Stimulated activated CD8-positive, alpha-beta memory T cell treated with anti-CD3 and anti-CD28 coated beads, Interleukin-7, amount 100 ng/mL, for 4 hours (primary cell): ENCODE results near the gene CRYGA.
"Not testable (repeated sequence)": the region's sequence is repeated elsewhere in the genome, so short reads cannot be mapped to it uniquely, and the experiment has no call there.

Experiments
- DNase-seq, 2 donors: peaks; one replicate each; pipeline ENCODE4 v3.0.0-alpha.2; 2020; ENCODE audit warnings: low read depth in 2 of 2

Gene CRYGA

GRCh38 chr2:208164951-208165755 is 1.8 kb upstream of the CRYGA start:
- DNase-seq = no peak

GRCh38 chr2:208156439-208156838 is 7.0 kb downstream of the CRYGA start:
- DNase-seq = no peak

- DNase-seq = no peak
Observed at GRCh38 chr2:208153156-208153555, 10.2 kb downstream of the CRYGA start.

DNA sequence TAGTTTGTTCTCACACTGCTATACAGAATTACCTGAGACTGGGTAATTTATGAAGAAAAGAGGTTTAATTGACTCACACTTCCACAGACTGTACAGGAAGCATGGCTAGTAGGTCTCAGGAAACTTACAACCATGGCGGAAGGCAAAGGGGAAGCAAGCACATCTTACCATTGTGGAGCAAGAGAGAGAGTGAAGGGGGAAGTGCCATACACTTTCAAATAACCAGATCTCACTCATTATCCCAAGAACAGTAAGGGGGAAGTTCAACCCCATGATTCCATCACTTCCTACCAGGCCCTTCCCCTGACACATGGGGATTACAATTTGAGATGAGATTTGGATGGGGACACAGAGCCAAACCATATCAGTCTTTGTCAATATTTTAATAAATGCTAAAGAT is 12.4 kb downstream of the CRYGA start:
- DNase-seq = no peak

- DNase-seq = no peak
Observed at GRCh38 chr2:208150094-208150493, 13.3 kb downstream of the CRYGA start.

DNA sequence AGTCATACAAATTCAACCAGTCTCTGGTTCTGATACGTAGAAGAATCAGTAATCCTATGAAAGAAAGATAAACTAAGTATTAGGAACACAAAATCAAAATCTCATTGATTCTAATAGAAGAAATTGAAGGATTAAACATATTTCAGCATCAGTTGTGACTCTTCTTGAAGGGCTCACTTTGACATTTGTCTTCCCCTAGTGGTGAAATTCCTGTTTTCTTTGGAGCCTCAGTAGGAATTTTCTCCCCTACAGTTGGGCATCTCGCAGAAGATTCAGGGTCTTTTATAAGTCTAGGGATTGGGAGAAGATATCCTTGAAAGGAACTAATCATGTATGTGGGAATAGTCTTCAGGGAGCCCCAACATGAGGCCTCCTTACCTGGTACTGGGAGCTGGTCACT is 14.6 kb downstream of the CRYGA start:
- no peak for DNase-seq

DNA sequence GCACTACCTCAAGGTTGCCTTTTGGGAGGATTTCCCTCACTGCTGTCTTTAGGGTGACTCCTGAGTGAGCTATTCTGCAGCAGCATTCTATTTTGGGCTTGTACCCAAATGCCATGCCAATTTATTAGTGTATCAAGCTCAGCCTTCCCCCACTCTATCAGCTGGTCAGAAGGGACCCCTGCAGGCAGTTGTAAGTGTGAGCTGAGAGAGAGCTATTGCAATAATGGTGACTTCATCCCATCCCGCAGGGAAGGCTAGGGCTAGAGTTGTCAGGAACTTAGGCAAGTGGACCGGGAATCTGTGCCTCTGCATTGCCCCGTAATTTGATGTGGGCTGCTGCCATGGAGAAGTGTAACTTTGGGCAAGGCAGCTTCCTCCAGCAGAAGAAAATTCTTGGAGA is 15.6 kb downstream of the CRYGA start:
- no peak for DNase-seq

- no peak for DNase-seq
Observed at GRCh38 chr2:208147008-208147407, 16.4 kb downstream of the CRYGA start.

GRCh38 chr2:208146006-208146405 is 17.4 kb downstream of the CRYGA start, which contains the start of gene CRYGB:
CRYGB (minus strand) TSS chr2:208146158; CDS start chr2:208146120, 38 bp downstream.
- no peak for DNase-seq

DNA sequence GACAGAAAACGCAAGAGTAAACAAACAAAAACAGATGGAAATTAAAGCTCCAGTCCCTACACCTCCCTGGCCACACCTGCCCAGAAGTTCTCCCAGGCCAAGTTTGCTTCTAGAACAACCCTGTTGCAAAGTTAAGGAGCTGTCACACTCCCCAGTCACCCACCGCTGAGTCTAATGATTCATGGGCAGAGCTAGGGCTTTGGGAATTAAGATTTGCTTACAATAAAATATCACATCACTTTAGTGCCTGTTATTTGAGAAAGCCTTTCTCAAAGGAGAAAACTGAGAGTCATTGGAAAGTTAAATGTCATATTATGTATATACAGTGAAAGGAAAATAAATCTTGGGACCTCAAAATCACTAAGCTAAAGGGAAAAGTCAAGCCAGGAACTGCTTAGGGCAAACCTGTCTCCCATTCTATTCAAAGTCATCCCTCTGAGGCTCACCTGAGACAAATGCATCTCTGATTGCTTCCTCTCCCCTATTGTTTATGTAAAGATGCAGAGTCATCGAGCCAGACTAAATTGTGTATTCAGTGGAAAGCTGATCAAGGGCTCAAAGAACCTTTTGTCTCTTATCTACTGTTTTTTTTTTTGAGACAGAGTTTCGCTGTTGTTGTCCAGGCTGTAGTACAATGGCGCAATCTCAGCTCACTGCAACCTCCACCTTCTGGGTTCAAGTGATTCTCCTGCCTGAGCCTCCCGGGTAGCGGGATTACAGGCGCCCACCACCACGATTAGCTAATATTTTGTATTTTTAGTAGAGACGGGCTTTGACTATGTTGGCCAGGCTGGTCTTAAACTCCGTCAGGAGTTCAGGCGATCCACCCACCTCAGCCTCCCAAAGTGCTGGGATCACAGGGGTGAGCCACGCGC is 20.2 kb downstream of the CRYGA start:
- no peak for DNase-seq

DNA sequence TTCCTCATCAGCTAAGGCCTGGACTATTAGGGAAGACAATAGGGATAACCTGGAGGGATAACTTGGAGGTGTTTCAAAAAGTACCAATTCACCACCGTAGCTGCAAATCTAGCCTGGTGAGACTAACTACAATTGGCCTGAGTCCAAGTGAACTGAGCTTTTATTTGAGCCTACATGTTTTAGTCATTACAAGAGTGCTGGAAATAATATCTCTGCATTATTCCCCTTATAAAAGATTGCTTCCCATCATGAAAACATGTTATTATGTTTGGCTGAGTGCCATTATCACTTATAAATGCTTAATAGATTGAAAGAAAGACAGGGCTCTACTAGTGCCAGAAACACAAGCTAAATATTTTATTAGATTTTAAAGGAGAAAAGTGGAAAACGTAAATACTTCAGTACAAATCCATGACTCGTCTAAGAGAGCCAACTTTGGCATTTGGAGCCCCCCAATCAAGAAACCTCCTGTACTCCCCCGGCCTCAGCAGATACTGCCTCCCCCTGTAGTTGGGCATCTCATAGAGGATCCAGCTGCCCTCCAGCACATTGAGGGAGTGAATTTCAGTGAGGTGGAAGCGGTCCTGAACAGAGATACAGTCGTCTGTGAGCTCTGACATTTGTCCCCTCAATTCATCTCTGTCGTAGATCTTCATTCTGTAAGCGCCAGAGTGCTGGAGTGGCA is 21.0 kb downstream of the CRYGA start:
- DNase-seq = no peak

DNA sequence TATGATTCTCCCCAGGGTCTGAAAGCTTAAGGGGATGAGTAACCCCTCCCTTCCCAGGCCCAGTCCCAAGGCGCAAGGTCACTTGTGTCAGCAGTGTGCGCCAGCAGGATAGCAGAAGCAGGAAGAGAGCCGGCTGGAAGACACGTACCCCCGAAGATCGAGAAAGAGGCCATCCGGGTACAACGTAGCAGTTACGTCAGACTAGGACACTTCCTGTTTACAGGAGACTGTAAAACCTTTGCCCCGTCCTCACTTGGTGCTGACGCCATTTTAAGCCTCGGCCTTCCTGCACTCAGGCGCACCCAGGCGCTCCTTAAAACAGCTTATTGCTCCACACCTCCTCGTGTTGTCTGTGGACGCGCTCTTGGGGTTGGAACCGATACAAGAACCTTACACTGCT is 23.9 kb downstream of the CRYGA start:
- DNase-seq = no peak

DNA sequence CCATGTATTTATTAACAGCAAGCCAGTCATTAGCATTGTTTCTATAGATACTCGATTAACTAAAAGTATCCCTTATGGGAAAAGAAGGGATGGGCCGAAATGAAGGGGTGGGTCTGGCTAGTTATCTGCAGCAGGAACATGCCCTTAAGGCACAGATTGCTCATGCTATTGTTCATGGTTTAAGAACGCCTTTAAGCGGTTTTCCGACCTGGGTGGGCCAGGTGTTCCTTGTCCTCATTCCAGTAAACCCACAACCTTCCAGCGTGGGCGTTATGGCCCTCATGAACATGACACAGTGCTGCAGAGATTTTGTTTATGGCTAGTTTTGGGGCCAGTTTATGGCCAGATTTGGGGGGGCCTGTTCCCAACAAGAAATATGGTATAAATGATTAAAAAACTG is 25.1 kb downstream of the CRYGA start:
- not testable (repeated sequence) for DNase-seq

GRCh38 chr2:208136716-208137094 is 26.7 kb downstream of the CRYGA start:
- DNase-seq = no peak

DNA sequence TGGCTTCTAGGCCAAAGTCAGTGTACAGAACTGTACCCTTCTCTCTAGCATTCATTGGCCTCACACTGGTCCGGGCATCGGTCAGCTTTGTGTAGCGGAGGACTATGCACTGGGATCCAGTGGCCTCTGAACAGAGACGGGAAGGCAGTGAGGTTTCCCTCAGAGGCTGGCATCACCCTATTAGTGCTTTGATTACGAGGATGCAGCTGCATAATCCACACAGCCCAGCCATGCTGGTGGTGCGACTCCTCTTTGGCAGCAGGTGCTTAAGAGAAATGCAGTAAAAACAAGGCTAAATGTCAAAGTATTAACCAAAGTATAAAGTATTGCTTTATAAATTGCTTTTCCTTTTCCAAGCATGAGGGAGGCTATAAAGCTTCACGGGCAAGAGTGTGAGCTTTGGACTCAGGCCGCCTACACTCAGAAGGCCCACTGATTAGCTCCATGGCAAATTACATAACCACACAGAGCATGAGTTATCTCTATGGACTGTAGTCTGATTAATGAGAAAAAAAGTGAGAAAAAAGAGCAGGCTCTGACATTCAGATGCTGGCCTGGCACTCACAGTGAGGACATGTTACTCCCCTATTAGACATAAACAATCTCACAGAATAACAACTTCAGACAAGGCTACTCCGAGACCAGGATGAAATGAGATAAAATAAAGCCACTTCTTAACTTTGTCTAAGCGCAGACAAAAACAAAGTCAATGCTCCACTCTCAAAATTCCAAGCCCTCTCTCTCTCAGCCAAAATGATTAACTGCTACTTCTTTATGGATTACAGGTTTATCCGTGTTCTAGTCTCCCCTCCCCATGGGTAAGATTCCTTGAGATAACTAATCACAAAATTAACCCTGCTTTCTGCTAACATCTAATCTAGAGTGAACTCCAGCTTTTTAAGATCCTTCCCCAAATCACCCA is 27.3 kb downstream of the CRYGA start:
- DNase-seq = no peak

- DNase-seq = peak in 1 of 2 donors; percentile 6
Observed at GRCh38 chr2:208134928-208135586, 28.3 kb downstream of the CRYGA start.

DNA sequence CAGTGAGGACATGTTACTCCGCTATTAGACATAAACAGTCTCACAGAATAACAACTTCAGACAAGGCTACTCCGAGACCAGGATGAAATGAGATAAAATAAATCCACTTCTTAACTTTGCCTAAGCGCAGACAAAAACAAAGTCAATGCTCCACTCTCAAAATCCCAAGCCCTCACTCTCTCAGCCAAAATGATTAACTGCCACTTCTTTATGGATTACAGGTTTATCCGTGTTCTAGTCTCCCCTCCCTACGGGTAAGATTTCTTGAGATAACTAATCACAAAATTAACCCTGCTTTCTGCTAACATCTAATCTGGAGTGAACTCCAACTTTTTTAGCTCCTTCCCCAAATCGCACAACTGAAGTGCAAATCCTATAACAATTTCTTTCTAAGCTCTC is 32.7 kb downstream of the CRYGA start:
- DNase-seq = no peak

DNA sequence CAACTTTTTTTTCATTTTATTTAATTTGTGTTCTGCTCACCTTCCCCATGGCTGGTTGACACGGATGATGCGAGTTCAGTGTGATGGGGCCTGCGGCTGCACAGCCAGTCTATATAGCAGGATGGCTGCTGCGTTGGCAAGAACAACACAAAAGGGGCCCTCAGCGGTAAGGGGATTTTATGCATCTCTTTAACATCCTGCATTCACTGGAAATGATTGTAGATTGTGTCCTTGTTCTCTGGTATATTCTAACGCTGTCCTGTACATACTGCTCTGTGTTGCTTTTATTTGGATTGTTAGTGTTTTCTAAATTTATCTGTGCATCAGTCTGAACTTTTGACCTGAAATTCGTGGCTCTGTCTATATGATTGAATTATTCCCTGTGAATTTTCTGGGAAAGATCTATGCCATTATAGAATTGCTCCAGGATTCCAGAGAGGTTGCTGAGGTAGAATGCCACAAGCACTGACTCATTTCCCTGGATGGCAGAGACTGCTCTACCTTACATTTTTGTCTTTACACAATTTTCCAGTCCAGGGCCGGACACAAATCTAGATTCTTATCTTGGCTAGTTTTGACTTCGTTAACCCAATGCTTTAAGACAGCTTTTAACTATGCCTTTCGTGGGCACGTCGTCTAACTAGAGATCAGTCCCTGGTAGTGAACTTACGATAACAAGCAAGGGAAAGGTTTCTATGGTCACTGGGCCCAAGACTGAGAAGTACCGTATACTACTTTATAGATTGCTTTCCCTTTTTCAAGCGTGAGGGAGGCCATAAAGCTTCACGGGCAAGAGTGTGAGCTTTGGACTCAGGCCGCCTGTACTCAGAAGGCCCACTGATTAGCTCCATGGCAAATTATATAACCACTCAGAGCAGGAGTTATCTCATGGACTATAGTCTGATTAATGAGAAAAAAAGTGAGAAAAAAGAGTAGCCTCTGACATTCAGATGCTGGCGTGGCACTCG is 33.4 kb downstream of the CRYGA start, which contains the start of gene CRYGC:
Gene CRYGC, minus strand, starts transcription at position 85 of the 968 bp plus-strand sequence. Its CDS starts 36 bp downstream, at position 49.
- no peak for DNase-seq

- DNase-seq = no peak
Observed at GRCh38 chr2:208128136-208128535, 35.3 kb downstream of the CRYGA start.
